Breast epithelium (tissue), 3 donors: ENCODE data around the gene RFX8.

Experiments
- CTCF ChIP-seq, 3 donors: fragments of 450-650 bp; IDR thresholded peaks; one replicate each; pipeline ENCODE4 v1.5.1; 2016 to 2017; ENCODE audit warnings: antibody characterized with exemption in 3 of 3, mild to moderate bottlenecking in 3 of 3, moderate library complexity in 3 of 3
- POLR2A ChIP-seq: fragments of 450-650 bp; IDR thresholded peaks from one replicate; pipeline ENCODE4 v1.6.1; 2016; ENCODE audit warnings: antibody characterized with exemption, mild to moderate bottlenecking, moderate library complexity
- POLR2AphosphoS5 ChIP-seq, 3 donors: sonication (generic); formaldehyde crosslinking; IDR thresholded peaks; one replicate each; pipeline ENCODE4 v1.6.1; 2017; ENCODE audit warnings: antibody characterized with exemption in 3 of 3

- TF ChIP-seq CTCF (IDR thresholded peaks at IDR 0.05) (no peak), POLR2AphosphoS5 (IDR thresholded peaks at IDR 0.05) (no peak), POLR2A (no peak)
Observed at GRCh38 chr2:101400048-101400447, 74.9 kb downstream of the RFX8 start.
